Panc1 (cell line): ENCODE measurements around the gene CSTF3.

Experiments used
- CTCF ChIP-seq: fragments of 450-650 bp; IDR thresholded peaks from 2 replicates; pipeline ENCODE4 v1.5.1; 2017; ENCODE audit warnings: mild to moderate bottlenecking
- POLR2AphosphoS5 ChIP-seq: IDR thresholded peaks from 2 replicates; pipeline ENCODE4 v1.6.1; 2012; ENCODE audit warnings: mild to moderate bottlenecking, low read depth, low read length, moderate library complexity
- REST ChIP-seq, 2 experiments: IDR thresholded peaks; 2 replicates each; pipeline ENCODE4 v1.6.1; 2011 to 2012; ENCODE audit warnings: low read depth in 2 of 2, control low read depth in 1 of 2, low read length in 1 of 2, mild to moderate bottlenecking in 1 of 2, moderate library complexity in 1 of 2; ENCODE audit not compliant: insufficient read depth in 1 of 2
- SIN3A ChIP-seq: IDR thresholded peaks from 2 replicates; pipeline ENCODE4 v1.6.1; 2012; ENCODE audit warnings: low read depth, mild to moderate bottlenecking, low read length, moderate library complexity, borderline replicate concordance; ENCODE audit not compliant: insufficient read depth

DNA sequence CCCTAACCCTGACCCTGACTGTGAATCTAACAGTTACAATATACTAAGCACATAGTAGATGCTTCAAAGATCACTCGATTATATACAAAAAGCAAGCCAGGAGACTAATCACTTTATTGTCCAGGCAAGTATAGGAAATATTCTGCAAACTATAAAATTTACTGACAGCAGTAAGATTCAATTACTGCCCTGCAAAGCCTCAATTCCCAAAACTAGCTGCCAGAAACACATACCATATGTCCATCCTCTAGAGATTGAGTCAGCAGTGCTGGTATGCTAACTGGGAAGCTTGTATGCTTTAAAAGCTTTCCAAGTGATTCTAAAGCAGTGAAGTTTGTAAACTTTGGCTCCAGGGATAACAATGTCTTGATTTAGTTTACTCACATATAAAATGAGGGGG, 26.1 kb downstream of the CSTF3 start:
- TF ChIP-seq REST (IDR thresholded peaks at IDR 0.05; ENCODE audit: insufficient read depth in 1 of 2, low read depth in 2 of 2, low read length in 1 of 2) (no peak), POLR2AphosphoS5 (no peak), CTCF (no peak), SIN3A (no peak)
